Neutrophil (primary cell): ENCODE measurements around the gene FOSL1.

Experiments used
- H3K27ac ChIP-seq: fragments of 200-600 bp; sonication (generic); 2 replicates; pipeline ENCODE4 v1.5.1; 2016; ENCODE audit warnings: mild to moderate bottlenecking, moderate library complexity
- H3K27me3 ChIP-seq: fragments of 200-600 bp; sonication (generic); 2 replicates; pipeline ENCODE4 v1.6.0; 2016; ENCODE audit warnings: mild to moderate bottlenecking
- H3K36me3 ChIP-seq: fragments of 200-600 bp; sonication (generic); 2 replicates; pipeline ENCODE4 v1.5.1; 2017
- H3K4me1 ChIP-seq, 2 experiments: fragments of 200-600 bp in 1 of 2; sonication (generic) in 1 of 2; 1 replicate in 1 of 2; 2 replicates in 1 of 2; pipeline versions ENCODE4 v1.5.1 to v1.6.1; 2013 to 2016; ENCODE audit warnings: low read depth in 1 of 2, low read length in 1 of 2, mild to moderate bottlenecking in 1 of 2, moderate library complexity in 1 of 2; ENCODE audit not compliant: control insufficient read depth in 1 of 2, insufficient read depth in 1 of 2
- H3K4me3 ChIP-seq, 2 experiments: fragments of 200-600 bp in 1 of 2; sonication (generic) in 1 of 2; 1 replicate in 1 of 2; 2 replicates in 1 of 2; pipeline ENCODE4 v1.5.1; 2013 to 2016; ENCODE audit warnings: low read depth in 1 of 2, low read length in 1 of 2, mild to moderate bottlenecking in 1 of 2, moderate library complexity in 1 of 2
- H3K9me3 ChIP-seq: fragments of 200-600 bp; sonication (generic); 2 replicates; pipeline ENCODE4 v1.5.1; 2016
- CTCF ChIP-seq: fragments of 200-600 bp; sonication (generic); IDR thresholded peaks from 2 replicates; pipeline ENCODE4 v1.5.1; 2016; ENCODE audit warnings: antibody characterized with exemption

The FOSL1 gene

GRCh38 chr11:65847746-65848145 lies 52.4 kb downstream of the FOSL1 start:
- Histone ChIP-seq H3K36me3 (peaks cover 30% of the 10 kb centered on the region), H3K4me3 (no peak overlapping the region), H3K9me3 (no peaks in the 10 kb centered on the region), H3K27ac (no peak overlapping the region), H3K4me1 (no peaks in the 10 kb centered on the region), H3K27me3 (no peaks in the 10 kb centered on the region)
- no peak for TF ChIP-seq CTCF

- no peak for TF ChIP-seq CTCF
- H3K36me3 ChIP-seq: no peaks in the 10 kb centered on the region
- no peak overlapping the region for H3K27ac ChIP-seq
Measured at GRCh38 chr11:65844231-65844872, 55.8 kb downstream of the FOSL1 start.

GRCh38 chr11:65843811-65844210 lies 56.4 kb downstream of the FOSL1 start:
- no peak for TF ChIP-seq CTCF
- Histone ChIP-seq H3K27me3 (no peaks in the 10 kb centered on the region), H3K9me3 (no peaks in the 10 kb centered on the region), H3K36me3 (no peaks in the 10 kb centered on the region), H3K27ac (no peak overlapping the region), H3K4me1 (no peaks in the 10 kb centered on the region), H3K4me3 (no peak overlapping the region)

More at GRCh38 chr11:65844231-65844872, 55.8 kb downstream of the FOSL1 start:
- no peaks in the 10 kb centered on the region for H3K27me3 ChIP-seq
- H3K4me1 ChIP-seq: no peaks in the 10 kb centered on the region
- H3K4me3 ChIP-seq: no peak overlapping the region
- no peaks in the 10 kb centered on the region for H3K9me3 ChIP-seq

GRCh38 chr11:65842144-65842543 lies 58.0 kb downstream of the FOSL1 start:
- Histone ChIP-seq H3K27me3 (no peaks in the 10 kb centered on the region), H3K4me3 (no peak overlapping the region), H3K4me1 (no peaks in the 10 kb centered on the region), H3K27ac (no peak overlapping the region), H3K36me3 (no peaks in the 10 kb centered on the region), H3K9me3 (no peaks in the 10 kb centered on the region)
- TF ChIP-seq CTCF: no peak
